ENCODE data around the gene RHOB. TPM values are rescaled to one million over a fixed set of nuclear protein-coding genes. Genes with fewer than 3 reads are reported as not detected.
A peak's percentile ranks its signal among the peaks of the same experiment; 100 is the strongest.

Gene RHOB
- total RNA-seq, 1 donor from 2014 or later: 191 TPM

GRCh38 chr2:20472569-20472968, 25.7 kb downstream of the RHOB start:
- TF ChIP-seq CTCF (IDR thresholded peaks at IDR 0.05): no peak
- Histone ChIP-seq H3K36me3 (no peaks in the 10 kb centered on the region), H3K4me3 (no peak overlapping the region), H3K9me3 (no peaks in the 10 kb centered on the region), H3K27me3 (no peaks in the 10 kb centered on the region), H3K27ac (no peak overlapping the region), H3K4me1 (no peaks in the 10 kb centered on the region)
- peak; percentile 17 for DNase-seq
- intact Hi-C loops (cut with DNase I): no loop called here
- no peak for ATAC-seq

- H3K27me3 ChIP-seq: no peaks in the 10 kb centered on the region
- ATAC-seq (no peak), DNase-seq (peak; percentile 49)
- H3K36me3 ChIP-seq: no peaks in the 10 kb centered on the region
- intact Hi-C loops (cut with DNase I): no loop called here
- H3K4me3 ChIP-seq: no peak overlapping the region
- no peaks in the 10 kb centered on the region for H3K4me1 ChIP-seq
- H3K9me3 ChIP-seq: no peaks in the 10 kb centered on the region
- H3K27ac ChIP-seq: no peak overlapping the region
- no peak for TF ChIP-seq CTCF (IDR thresholded peaks at IDR 0.05)
These were observed 26.3 kb downstream of the RHOB start for GRCh38 chr2:20473128-20473527.

- Histone ChIP-seq H3K9me3 (no peaks in the 10 kb centered on the region), H3K36me3 (no peaks in the 10 kb centered on the region), H3K27me3 (no peaks in the 10 kb centered on the region), H3K4me3 (no peak overlapping the region), H3K27ac (no peak overlapping the region), H3K4me1 (no peaks in the 10 kb centered on the region)
- DNase-seq (peak; percentile 30), ATAC-seq (no peak)
- no peak for TF ChIP-seq CTCF (IDR thresholded peaks at IDR 0.05)
- intact Hi-C loops (cut with DNase I): no loop called here
These were observed 28.1 kb downstream of the RHOB start for GRCh38 chr2:20474757-20475566.

- no peak overlapping the region for H3K27ac ChIP-seq
- H3K4me3 ChIP-seq: no peak overlapping the region
- H3K27me3 ChIP-seq: no peaks in the 10 kb centered on the region
- no peaks in the 10 kb centered on the region for H3K9me3 ChIP-seq
- peak; percentile 8 for DNase-seq
- H3K4me1 ChIP-seq: no peaks in the 10 kb centered on the region
- intact Hi-C loops (cut with DNase I): no loop called here
- no peaks in the 10 kb centered on the region for H3K36me3 ChIP-seq
- no peak for TF ChIP-seq CTCF (IDR thresholded peaks at IDR 0.05)
- no peak for ATAC-seq
These were observed 28.7 kb downstream of the RHOB start for GRCh38 chr2:20475567-20475952.

GRCh38 chr2:20476481-20476880, 29.6 kb downstream of the RHOB start:
- Histone ChIP-seq H3K36me3 (no peaks in the 10 kb centered on the region), H3K9me3 (no peaks in the 10 kb centered on the region), H3K4me3 (no peak overlapping the region), H3K4me1 (no peaks in the 10 kb centered on the region), H3K27me3 (no peaks in the 10 kb centered on the region), H3K27ac (no peak overlapping the region)
- ATAC-seq (no peak), DNase-seq (no peak)
- intact Hi-C loops (cut with DNase I): no loop called here
- no peak for TF ChIP-seq CTCF (IDR thresholded peaks at IDR 0.05)

Measured in upper lobe of right lung (tissue), 1 donor.